GM23248 (cell line): ENCODE measurements around the gene CNTN2.

Experiments
- EZH2 ChIP-seq: fragments of 200-600 bp; sonication (generic); IDR thresholded peaks from 2 replicates; pipeline ENCODE4 v1.6.1; 2018; ENCODE audit warnings: antibody characterized with exemption, mild to moderate bottlenecking; ENCODE audit not compliant: insufficient read depth, poor library complexity, severe bottlenecking
- EZH2phosphoT487 ChIP-seq: fragments of 200-600 bp; sonication (generic); IDR thresholded peaks from 2 replicates; pipeline ENCODE4 v1.6.1; 2018; ENCODE audit warnings: antibody characterized with exemption, moderate library complexity, mild to moderate bottlenecking, low read depth; ENCODE audit not compliant: insufficient read depth

- no peak for TF ChIP-seq EZH2
- no peak for TF ChIP-seq EZH2phosphoT487
Observed at GRCh38 chr1:204994086-204994862, 48.7 kb upstream of the CNTN2 start.
